Breast epithelium (tissue), 4 donors: ENCODE results near the gene NEDD9. TPM values are rescaled to one million over a fixed set of nuclear protein-coding genes. Genes with fewer than 3 reads are reported as not detected.

Source experiments
- DNase-seq, 2 donors: peaks; one replicate each; pipeline ENCODE4 v3.0.0-alpha.2; 2019; ENCODE audit warnings: low spot score in 2 of 2
- H3K27ac ChIP-seq, 2 donors: fragments of 200-600 bp; sonication (generic) in 1 of 2; one replicate each; pipeline ENCODE4 v1.5.1; 2016 to 2019; ENCODE audit warnings: mild to moderate bottlenecking in 1 of 2
- H3K27me3 ChIP-seq, 2 donors: fragments of 200-600 bp; sonication (generic) in 1 of 2; one replicate each; pipeline versions ENCODE4 v1.5.1 to v1.6.0; 2017 to 2019; ENCODE audit warnings: control low read depth in 1 of 2, mild to moderate bottlenecking in 1 of 2
- H3K36me3 ChIP-seq: fragments of 200-600 bp; one replicate; pipeline ENCODE4 v1.5.1; 2019
- H3K4me1 ChIP-seq, 2 donors: fragments of 200-600 bp; sonication (generic); one replicate each; pipeline ENCODE4 v1.5.1; 2016 to 2019; ENCODE audit warnings: control low read depth in 1 of 2
- H3K4me3 ChIP-seq, 3 donors: fragments of 200-600 bp; sonication (generic); 1 replicate in 2 of 3; 2 replicates in 1 of 3; pipeline ENCODE4 v1.5.1; 2016 to 2019; ENCODE audit warnings: mild to moderate bottlenecking in 3 of 3, moderate library complexity in 2 of 3
- H3K9me3 ChIP-seq, 2 donors: fragments of 200-600 bp; sonication (generic) in 1 of 2; one replicate each; pipeline ENCODE4 v1.5.1; 2016 to 2019; ENCODE audit warnings: control low read depth in 1 of 2
- POLR2A ChIP-seq: fragments of 450-650 bp; IDR thresholded peaks from one replicate; pipeline ENCODE4 v1.6.1; 2016; ENCODE audit warnings: antibody characterized with exemption, mild to moderate bottlenecking, moderate library complexity
- POLR2AphosphoS5 ChIP-seq, 3 donors: sonication (generic); formaldehyde crosslinking; IDR thresholded peaks; one replicate each; pipeline ENCODE4 v1.6.1; 2017; ENCODE audit warnings: antibody characterized with exemption in 3 of 3
- intact Hi-C: fragments of 100-400 bp; cut with DNase I; formaldehyde crosslinking; loops from one replicate; pipeline ENCODE4 v1.15.1; 2023; ENCODE audit warnings: low total_unique reads
- total RNA-seq, 3 donors: library from RNA; depleted of rRNA; stranded (reverse); fragments of >200 nt; gene quantifications; one replicate each; pipeline ENCODE4 v1.1.0, GENCODE V29; 2016
- TF ChIP-seq, protein P1 (sequence below), 3 donors: fragments of 450-650 bp; IDR thresholded peaks; one replicate each; pipeline ENCODE4 v1.5.1; 2016 to 2017; ENCODE audit warnings: antibody characterized with exemption in 3 of 3, mild to moderate bottlenecking in 3 of 3, moderate library complexity in 3 of 3

The NEDD9 gene
- total RNA-seq, 3 donors from 2014 or later: 41.4 to 108 (median 79.2) TPM

DNA sequence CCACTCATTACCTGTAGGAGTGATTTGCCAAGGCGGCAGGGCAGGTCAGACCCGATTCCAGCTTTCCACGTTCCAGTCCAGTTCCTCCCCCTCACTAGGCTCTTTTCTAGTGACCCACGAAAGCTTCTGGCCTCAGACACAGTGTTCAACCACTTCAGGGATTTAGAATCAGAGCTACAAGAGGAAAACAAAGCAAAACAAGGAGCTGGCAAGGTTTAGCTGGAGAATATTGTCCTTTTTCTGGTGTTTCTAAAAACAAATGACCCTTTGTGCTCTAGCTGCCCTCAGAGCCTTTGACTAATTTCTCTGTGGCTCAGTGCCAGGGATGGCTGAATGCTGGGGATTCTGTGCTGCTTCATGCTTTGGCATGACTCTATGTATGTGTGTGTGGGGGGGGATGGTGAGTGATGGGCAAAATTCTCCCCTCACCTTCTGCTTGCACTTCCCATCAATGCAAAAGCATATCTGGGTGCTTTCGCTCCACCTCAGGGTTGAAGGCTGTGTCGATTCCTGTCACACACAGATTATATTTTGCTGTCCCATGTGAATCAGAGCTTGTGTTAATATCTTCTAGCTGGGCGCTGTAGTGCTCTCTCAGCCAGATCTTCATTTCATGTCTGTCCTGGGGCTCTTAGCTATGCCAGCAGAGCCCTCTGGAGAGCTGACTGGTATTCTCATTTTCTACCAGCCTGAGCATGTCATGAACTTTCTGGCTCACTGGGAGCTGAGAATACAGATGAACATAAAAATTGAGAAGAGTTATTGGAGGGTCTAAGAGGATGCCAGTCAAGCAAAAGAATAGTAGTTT lies 19.3 kb upstream of the NEDD9 start:
- intact Hi-C loops: no loop called here
- H3K27ac ChIP-seq: peak overlapping the region; percentile 88 to 91
- DNase-seq: peak in 1 of 2 donors; percentile 77
- H3K36me3 ChIP-seq: no peaks in the 10 kb centered on the region
- H3K4me1 ChIP-seq: peaks cover 3 to 12% of the 10 kb centered on the region in 2 donors
- peak overlapping the region in 1 of 3 donors; percentile 12 for H3K4me3 ChIP-seq
- H3K9me3 ChIP-seq: no peaks in the 10 kb centered on the region
- H3K27me3 ChIP-seq: no peaks in the 10 kb centered on the region
- no peak for TF ChIP-seq POLR2A
- TF ChIP-seq, protein P1, sequence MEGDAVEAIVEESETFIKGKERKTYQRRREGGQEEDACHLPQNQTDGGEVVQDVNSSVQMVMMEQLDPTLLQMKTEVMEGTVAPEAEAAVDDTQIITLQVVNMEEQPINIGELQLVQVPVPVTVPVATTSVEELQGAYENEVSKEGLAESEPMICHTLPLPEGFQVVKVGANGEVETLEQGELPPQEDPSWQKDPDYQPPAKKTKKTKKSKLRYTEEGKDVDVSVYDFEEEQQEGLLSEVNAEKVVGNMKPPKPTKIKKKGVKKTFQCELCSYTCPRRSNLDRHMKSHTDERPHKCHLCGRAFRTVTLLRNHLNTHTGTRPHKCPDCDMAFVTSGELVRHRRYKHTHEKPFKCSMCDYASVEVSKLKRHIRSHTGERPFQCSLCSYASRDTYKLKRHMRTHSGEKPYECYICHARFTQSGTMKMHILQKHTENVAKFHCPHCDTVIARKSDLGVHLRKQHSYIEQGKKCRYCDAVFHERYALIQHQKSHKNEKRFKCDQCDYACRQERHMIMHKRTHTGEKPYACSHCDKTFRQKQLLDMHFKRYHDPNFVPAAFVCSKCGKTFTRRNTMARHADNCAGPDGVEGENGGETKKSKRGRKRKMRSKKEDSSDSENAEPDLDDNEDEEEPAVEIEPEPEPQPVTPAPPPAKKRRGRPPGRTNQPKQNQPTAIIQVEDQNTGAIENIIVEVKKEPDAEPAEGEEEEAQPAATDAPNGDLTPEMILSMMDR (IDR thresholded peaks at IDR 0.05): no peak
- TF ChIP-seq POLR2AphosphoS5 (IDR thresholded peaks at IDR 0.05): peak; percentile 27 to 75 (median 35)

DNA sequence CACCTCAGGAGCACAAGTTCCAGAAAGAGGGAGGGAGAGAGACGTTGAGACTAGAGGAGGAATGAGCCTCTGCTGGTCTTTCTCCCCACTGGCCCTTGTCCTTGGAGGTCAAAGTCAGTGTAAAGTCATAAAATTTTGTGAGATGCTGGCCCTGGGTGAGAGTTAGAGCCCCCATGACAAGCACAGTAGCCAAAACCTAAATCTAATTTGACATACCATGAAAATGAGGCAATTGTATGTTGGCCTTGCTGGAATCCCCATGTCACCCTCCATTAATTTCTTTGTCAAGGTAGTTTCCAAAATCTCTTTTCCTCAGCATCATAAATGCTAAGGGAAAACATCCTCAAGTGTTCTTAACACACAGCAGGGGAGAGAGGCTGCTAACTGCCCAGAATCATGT lies 17.6 kb upstream of the NEDD9 start:
- intact Hi-C loops: no loop called here
- Histone ChIP-seq H3K36me3 (no peaks in the 10 kb centered on the region), H3K27ac (peak overlapping the region; percentile 88 to 91), H3K9me3 (no peaks in the 10 kb centered on the region), H3K4me1 (peaks cover 3 to 12% of the 10 kb centered on the region in 2 donors), H3K4me3 (no peak overlapping the region), H3K27me3 (no peaks in the 10 kb centered on the region)
- TF ChIP-seq POLR2AphosphoS5 (IDR thresholded peaks at IDR 0.05) (no peak), POLR2A (no peak)
- TF ChIP-seq, protein P1 (IDR thresholded peaks at IDR 0.05): no peak
- no peak for DNase-seq

DNA sequence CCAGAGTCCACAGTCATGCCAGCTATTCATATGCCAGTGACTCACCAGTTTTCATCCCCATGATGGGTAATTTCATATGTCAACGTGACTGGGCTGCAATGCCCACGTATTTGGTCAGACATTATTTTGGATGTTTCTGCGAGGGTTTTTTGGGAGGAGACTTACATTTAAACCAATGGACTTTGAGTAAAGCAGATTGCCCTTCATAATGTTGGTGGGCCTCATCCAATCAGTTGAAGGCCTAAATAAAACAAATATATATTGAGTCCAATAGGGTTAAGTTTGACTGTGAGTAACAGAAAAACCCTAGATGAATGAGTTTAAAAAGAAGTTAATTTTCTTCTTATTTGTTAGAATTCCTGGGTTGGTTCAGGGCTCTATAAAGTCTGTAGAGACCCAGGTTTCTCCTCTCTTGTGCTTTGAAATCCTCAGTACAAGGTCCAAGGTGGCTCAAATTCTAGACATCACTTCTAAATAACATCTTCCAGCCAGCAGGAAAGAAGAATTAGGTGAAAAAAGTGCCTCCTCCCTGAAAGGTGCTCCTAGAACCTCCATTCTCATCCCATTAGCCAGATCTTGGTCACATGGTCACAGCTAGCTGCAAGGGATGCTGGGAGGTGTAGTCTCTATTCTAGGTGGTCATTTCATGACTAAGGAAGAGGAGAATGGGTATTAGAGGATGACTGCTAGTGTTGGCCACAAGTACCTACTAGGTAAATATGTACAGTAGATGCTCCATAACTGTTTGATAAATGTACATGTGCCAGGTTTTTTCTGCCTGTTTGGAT lies 16.7 kb upstream of the NEDD9 start:
- no peak for DNase-seq
- intact Hi-C loops: loop anchor here (1.0 to 10.0 kb wide), 2 partner anchors 28 to 116 kb away; no protein-coding TSS in a partner anchor
- Histone ChIP-seq H3K36me3 (no peaks in the 10 kb centered on the region), H3K27me3 (no peaks in the 10 kb centered on the region), H3K27ac (peak overlapping the region in 1 of 2 donors; percentile 27), H3K4me1 (peaks cover 3 to 12% of the 10 kb centered on the region in 2 donors), H3K9me3 (no peaks in the 10 kb centered on the region), H3K4me3 (no peak overlapping the region)
- TF ChIP-seq POLR2AphosphoS5 (IDR thresholded peaks at IDR 0.05): no peak
- TF ChIP-seq, protein P1 (IDR thresholded peaks at IDR 0.05): no peak
- TF ChIP-seq POLR2A: no peak

DNA sequence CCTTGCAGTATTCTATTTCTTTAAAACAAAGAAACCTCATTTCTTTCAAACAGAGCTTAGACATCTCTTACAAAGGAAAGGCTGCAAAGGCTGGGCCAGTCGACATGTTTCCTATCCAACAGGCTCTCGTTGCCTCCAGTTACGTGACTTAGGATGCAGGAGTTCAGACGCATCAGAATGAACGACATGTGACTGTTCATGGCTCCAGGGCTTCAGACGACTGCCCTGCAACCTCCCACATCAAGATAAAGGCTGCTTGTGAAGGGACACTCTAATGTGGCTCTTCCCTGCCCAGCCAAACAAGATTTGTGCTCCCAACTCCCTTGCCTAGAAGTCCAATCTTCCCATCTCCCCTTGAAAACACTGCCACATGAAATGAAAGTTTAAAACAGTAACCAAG lies 14.3 kb upstream of the NEDD9 start:
- Histone ChIP-seq H3K27me3 (no peaks in the 10 kb centered on the region), H3K9me3 (no peaks in the 10 kb centered on the region), H3K4me3 (no peak overlapping the region), H3K27ac (no peak overlapping the region), H3K36me3 (no peaks in the 10 kb centered on the region), H3K4me1 (peaks cover 0 to 8% of the 10 kb centered on the region in 2 donors)
- no peak for DNase-seq
- intact Hi-C loops: loop anchor here (10.0 kb wide), 1 partner anchor 118 kb away; no protein-coding TSS in a partner anchor
- TF ChIP-seq POLR2AphosphoS5 (IDR thresholded peaks at IDR 0.05): no peak
- TF ChIP-seq POLR2A: no peak
- TF ChIP-seq, protein P1 (IDR thresholded peaks at IDR 0.05): no peak
